ENCODE data around the gene AMIGO3. TPM values are rescaled to one million over a fixed set of nuclear protein-coding genes. Genes with fewer than 3 reads are reported as not detected.

Gene AMIGO3
- total and polyA plus RNA-seq, 7 donors, result 0.46 to 1.2 (median 0.77) TPM; not detected in 3

DNA sequence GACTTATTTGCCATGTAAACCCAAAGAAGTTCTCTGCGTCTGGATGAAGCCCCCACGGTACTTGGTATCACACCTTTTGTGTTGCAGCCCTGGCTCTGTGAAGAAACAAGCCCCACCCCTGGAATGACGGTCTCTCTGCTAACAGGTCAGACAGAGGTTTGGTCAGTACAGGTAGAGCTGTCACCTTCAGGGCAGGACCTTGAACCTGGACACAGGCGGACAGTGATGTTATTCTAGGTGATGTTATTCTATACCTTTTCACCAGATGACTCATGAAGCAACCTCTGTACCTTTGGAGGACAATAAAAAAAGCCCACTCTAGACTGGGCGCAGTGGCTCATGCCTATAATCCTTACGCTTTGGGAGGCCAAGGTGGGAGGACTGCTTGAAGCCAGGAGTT, 15.3 kb upstream of the AMIGO3 start:
- H3K27me3 ChIP-seq, result no peaks in the 10 kb centered on the region
- no peak overlapping the region for H3K4me3 ChIP-seq
- DNase-seq, result no peak
- 88 to 94% methylated on average over 6 of the region's 6 CpGs for WGBS, 2 donors
- TF ChIP-seq EP300 (IDR thresholded peaks at IDR 0.05) (no peak), POLR2A (IDR thresholded peaks at IDR 0.05) (no peak), POLR2AphosphoS5 (IDR thresholded peaks at IDR 0.05) (no peak)
- TF ChIP-seq, protein P1, sequence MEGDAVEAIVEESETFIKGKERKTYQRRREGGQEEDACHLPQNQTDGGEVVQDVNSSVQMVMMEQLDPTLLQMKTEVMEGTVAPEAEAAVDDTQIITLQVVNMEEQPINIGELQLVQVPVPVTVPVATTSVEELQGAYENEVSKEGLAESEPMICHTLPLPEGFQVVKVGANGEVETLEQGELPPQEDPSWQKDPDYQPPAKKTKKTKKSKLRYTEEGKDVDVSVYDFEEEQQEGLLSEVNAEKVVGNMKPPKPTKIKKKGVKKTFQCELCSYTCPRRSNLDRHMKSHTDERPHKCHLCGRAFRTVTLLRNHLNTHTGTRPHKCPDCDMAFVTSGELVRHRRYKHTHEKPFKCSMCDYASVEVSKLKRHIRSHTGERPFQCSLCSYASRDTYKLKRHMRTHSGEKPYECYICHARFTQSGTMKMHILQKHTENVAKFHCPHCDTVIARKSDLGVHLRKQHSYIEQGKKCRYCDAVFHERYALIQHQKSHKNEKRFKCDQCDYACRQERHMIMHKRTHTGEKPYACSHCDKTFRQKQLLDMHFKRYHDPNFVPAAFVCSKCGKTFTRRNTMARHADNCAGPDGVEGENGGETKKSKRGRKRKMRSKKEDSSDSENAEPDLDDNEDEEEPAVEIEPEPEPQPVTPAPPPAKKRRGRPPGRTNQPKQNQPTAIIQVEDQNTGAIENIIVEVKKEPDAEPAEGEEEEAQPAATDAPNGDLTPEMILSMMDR (IDR thresholded peaks at IDR 0.05), result no peak
- peaks cover 15 to 80% (median 46%) of the 10 kb centered on the region in 4 donors for H3K36me3 ChIP-seq
- H3K4me1 ChIP-seq, result no peaks in the 10 kb centered on the region
- H3K27ac ChIP-seq, result no peak overlapping the region
- H3K9me3 ChIP-seq, result no peaks in the 10 kb centered on the region
- intact Hi-C loops (cut with DNase I), result no loop called here

DNA sequence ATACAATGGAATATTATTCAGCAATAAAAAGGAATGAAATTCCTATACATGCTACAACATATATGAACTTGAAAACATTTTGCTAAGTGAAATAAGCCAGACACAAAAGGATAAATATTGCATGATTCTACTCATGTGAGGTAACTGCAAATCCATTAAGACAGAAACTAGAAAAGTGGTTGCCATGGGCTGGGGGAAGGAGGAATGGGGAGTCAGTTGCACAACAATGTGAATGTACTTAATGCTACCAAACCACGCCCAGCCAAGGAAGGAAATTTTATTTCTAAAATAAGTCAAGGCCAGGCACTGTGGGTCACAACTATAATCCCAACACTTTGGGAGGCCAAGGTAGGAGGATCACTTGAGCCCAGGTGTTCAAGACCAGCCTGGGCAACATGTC, 14.1 kb upstream of the AMIGO3 start:
- intact Hi-C loops (cut with DNase I), result no loop called here
- H3K4me3 ChIP-seq, result no peak overlapping the region
- H3K4me1 ChIP-seq, result no peaks in the 10 kb centered on the region
- H3K27ac ChIP-seq, result no peak overlapping the region
- TF ChIP-seq, protein P1 (IDR thresholded peaks at IDR 0.05), result no peak
- TF ChIP-seq POLR2A (IDR thresholded peaks at IDR 0.05), result no peak
- no peak for TF ChIP-seq EP300 (IDR thresholded peaks at IDR 0.05)
- no peak for TF ChIP-seq POLR2AphosphoS5 (IDR thresholded peaks at IDR 0.05)
- 88 to 100% methylated on average over 1 of the region's 1 CpG for WGBS, 2 donors
- H3K27me3 ChIP-seq, result no peaks in the 10 kb centered on the region
- no peaks in the 10 kb centered on the region for H3K9me3 ChIP-seq
- H3K36me3 ChIP-seq, result peaks cover 15 to 84% (median 47%) of the 10 kb centered on the region in 4 donors
- no peak for DNase-seq

DNA sequence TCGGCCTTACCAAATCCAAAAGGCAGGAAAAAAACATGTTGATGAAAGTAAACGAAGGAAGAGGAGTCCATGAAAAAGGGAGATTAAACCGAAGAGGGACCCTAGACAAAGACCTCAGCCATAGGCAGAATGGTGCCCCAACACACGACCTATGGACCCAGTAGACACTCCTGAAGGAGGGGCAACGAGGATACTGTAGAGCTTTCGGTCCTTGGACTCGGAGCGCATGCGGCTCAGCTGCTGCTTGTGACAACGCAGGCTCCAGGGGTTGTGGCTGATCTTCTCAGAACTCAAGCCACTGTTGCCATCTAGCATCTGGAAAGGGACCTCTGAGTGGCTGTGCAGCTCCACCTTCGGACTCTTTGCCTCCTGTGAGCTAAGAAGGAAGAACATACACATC, 13.1 kb upstream of the AMIGO3 start:
- TF ChIP-seq POLR2A (IDR thresholded peaks at IDR 0.05), result no peak
- TF ChIP-seq POLR2AphosphoS5 (IDR thresholded peaks at IDR 0.05), result no peak
- TF ChIP-seq EP300 (IDR thresholded peaks at IDR 0.05), result no peak
- TF ChIP-seq, protein P1 (IDR thresholded peaks at IDR 0.05), result no peak
- H3K4me1 ChIP-seq, result no peaks in the 10 kb centered on the region
- no peak overlapping the region for H3K4me3 ChIP-seq
- no peak for DNase-seq
- H3K36me3 ChIP-seq, result peaks cover 16 to 84% (median 51%) of the 10 kb centered on the region in 4 donors
- 92 to 95% methylated on average over 11 of the region's 11 CpGs for WGBS, 2 donors
- H3K27ac ChIP-seq, result no peak overlapping the region
- H3K9me3 ChIP-seq, result no peaks in the 10 kb centered on the region
- H3K27me3 ChIP-seq, result no peaks in the 10 kb centered on the region
- intact Hi-C loops (cut with DNase I), result no loop called here

DNA sequence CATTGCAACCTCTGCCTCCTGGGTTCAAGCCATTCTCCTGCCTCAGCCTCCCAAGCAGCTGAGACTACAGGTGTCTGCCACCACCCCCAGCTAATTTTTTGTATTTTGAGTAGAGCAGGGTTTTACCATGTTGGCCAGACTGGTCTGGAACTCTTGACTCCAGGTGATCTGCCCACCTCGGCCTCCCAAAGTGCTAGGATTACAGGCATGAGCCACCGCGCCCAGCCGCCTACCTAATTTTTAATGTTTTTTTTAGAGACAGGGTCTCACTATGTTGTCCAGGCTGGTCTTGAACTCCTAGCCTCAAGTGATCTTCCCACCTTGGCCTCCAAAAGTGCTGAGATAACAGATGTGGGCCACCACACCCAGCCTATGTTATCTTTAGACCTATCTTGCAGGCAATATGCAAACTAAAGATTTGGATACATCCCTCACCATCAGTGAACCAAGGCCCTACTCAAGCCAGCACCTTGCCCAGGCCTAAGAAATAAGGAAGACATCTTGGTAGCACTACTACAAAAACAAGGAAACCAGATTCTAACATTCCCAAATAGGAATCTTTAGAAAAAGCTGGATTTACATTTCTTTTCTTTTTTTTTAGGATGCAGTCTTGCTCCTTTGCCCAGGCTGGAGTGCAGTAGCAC, 10.6 kb upstream of the AMIGO3 start:
- Histone ChIP-seq H3K27ac (no peak overlapping the region), H3K4me3 (no peak overlapping the region), H3K36me3 (peaks cover 20 to 83% (median 52%) of the 10 kb centered on the region in 4 donors), H3K4me1 (peaks cover 0 to 1% (median 0%) of the 10 kb centered on the region in 4 donors), H3K9me3 (no peaks in the 10 kb centered on the region), H3K27me3 (no peaks in the 10 kb centered on the region)
- intact Hi-C loops (cut with DNase I), result no loop called here
- TF ChIP-seq POLR2A (IDR thresholded peaks at IDR 0.05), result no peak
- no peak for TF ChIP-seq EP300 (IDR thresholded peaks at IDR 0.05)
- no peak for TF ChIP-seq POLR2AphosphoS5 (IDR thresholded peaks at IDR 0.05)
- TF ChIP-seq, protein P1 (IDR thresholded peaks at IDR 0.05), result no peak
- no peak for DNase-seq
- 97 to 98% methylated on average over 4 of the region's 4 CpGs for WGBS, 2 donors
